GM13977 (cell line): Measurements from ENCODE around the gene ACTL6B.
"Not testable (repeated sequence)": the region's sequence is repeated elsewhere in the genome, so short reads cannot be mapped to it uniquely, and the experiment has no call there.

ENCODE experiments used
- DNase-seq: peaks from one replicate; pipeline ENCODE4 v3.0.0; 2012; ENCODE audit warnings: low spot score
- CTCF ChIP-seq: IDR thresholded peaks from 2 replicates; pipeline ENCODE4 v1.5.1; 2012; ENCODE audit warnings: mild to moderate bottlenecking, control low read depth; ENCODE audit not compliant: insufficient read depth; ENCODE audit errors: extremely low read depth, missing control alignments
- in situ Hi-C: fragments of 300-500 bp; cut with MboI; formaldehyde crosslinking; loops from one replicate; pipeline ENCODE4 v1.12.0; 2022; ENCODE audit warnings: low sequenced_read_pairs, low pct_unique_long_range_greater_than_20kb, mixed read lengths, inconsistent platforms; ENCODE audit not compliant: unreplicated experiment

ACTL6B gene

GRCh38 chr7:100670074-100670473 lies 13.8 kb upstream of the ACTL6B start:
- no peak for TF ChIP-seq CTCF
- in situ Hi-C loops, result no loop called here
- DNase-seq, result no peak

GRCh38 chr7:100669106-100669505 lies 12.9 kb upstream of the ACTL6B start:
- in situ Hi-C loops, DNase-seq: not testable (repeated sequence)

- in situ Hi-C loops, result no loop called here
- TF ChIP-seq CTCF, result no peak
- DNase-seq, result no peak
Observed at GRCh38 chr7:100668069-100668449, 11.8 kb upstream of the ACTL6B start.

- TF ChIP-seq CTCF, result no peak
- in situ Hi-C loops, result no loop called here
- DNase-seq, result no peak
Observed at GRCh38 chr7:100667331-100668068, 11.3 kb upstream of the ACTL6B start.

- no peak for TF ChIP-seq CTCF
- in situ Hi-C loops, result no loop called here
- no peak for DNase-seq
Observed at GRCh38 chr7:100665168-100665726, 9.0 kb upstream of the ACTL6B start.

GRCh38 chr7:100662194-100662776 lies 6.0 kb upstream of the ACTL6B start:
- in situ Hi-C loops, result not testable (repeated sequence)

GRCh38 chr7:100654908-100655831 lies 1.1 kb downstream of the ACTL6B start:
- in situ Hi-C loops, result no loop called here
- no peak for DNase-seq
- TF ChIP-seq CTCF, result no peak

More at GRCh38 chr7:100662194-100662776, 6.0 kb upstream of the ACTL6B start:
- DNase-seq, result not testable (repeated sequence)
